Measurements from ENCODE around the gene KCNT2.

KCNT2 gene

DNA sequence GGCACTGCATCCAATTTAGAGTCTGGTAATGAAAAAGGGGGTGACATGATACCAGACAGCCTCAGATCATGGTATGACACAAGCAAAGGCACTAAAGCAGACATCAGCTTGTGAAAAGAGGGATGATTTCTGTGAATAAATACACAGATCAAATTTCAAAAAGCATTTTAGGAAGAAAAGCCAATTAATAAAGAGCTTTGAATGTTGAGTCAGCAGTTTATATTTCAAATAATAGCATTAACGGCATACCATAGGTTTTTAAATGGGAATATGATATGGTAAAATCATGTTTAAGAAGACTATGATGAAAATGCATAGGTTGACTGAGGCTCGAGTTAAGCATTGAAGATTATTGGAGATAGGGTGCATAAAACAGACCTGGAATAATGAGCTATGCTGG lies 13.5 kb downstream of the KCNT2 start:
- no peak overlapping the region for H3K9ac ChIP-seq (ENCODE audit: low read depth in 1 of 2, low read length in 2 of 2)
- no peak overlapping the region for H3K4me3 ChIP-seq (ENCODE audit: low read depth in 1 of 2, low read length in 2 of 2)
- no peaks in the 10 kb centered on the region for H3K36me3 ChIP-seq (ENCODE audit: control insufficient read depth in 1 of 2, insufficient read depth in 2 of 2, low read length in 2 of 2)
- no peak overlapping the region for H3K27ac ChIP-seq (ENCODE audit: low read depth, low read length)
- H3K4me1 ChIP-seq (ENCODE audit: control insufficient read depth in 1 of 2, insufficient read depth in 2 of 2, low read length in 2 of 2): no peaks in the 10 kb centered on the region
- H3K27me3 ChIP-seq (ENCODE audit: control insufficient read depth in 1 of 2, insufficient read depth in 2 of 2, low read length in 2 of 2): no peaks in the 10 kb centered on the region
- H3K9me3 ChIP-seq (ENCODE audit: control insufficient read depth in 1 of 2, low read length in 2 of 2): no peaks in the 10 kb centered on the region

DNA sequence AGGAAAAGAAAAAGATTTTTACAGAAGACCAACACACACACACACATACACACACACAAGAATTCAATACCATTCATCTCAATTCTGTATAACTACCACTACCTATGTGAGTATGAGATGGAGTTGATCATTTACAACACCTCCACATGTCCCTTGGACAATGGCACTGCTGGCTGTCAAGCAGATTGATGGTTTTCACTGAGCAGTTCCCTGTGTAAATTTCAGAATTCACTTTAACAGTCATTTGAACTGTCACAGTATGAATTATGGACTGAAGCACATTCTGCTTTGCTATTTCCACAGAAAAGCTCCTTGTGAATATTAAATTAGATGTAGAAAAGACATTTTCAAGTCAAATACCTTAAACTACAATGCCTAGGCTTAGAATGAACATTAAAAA lies 14.3 kb downstream of the KCNT2 start:
- H3K27ac ChIP-seq (ENCODE audit: low read depth, low read length): no peak overlapping the region
- H3K4me3 ChIP-seq (ENCODE audit: low read depth in 1 of 2, low read length in 2 of 2): no peak overlapping the region
- no peaks in the 10 kb centered on the region for H3K4me1 ChIP-seq (ENCODE audit: control insufficient read depth in 1 of 2, insufficient read depth in 2 of 2, low read length in 2 of 2)
- no peak overlapping the region for H3K9ac ChIP-seq (ENCODE audit: low read depth in 1 of 2, low read length in 2 of 2)
- H3K9me3 ChIP-seq (ENCODE audit: control insufficient read depth in 1 of 2, low read length in 2 of 2): no peaks in the 10 kb centered on the region
- H3K36me3 ChIP-seq (ENCODE audit: control insufficient read depth in 1 of 2, insufficient read depth in 2 of 2, low read length in 2 of 2): no peaks in the 10 kb centered on the region
- no peaks in the 10 kb centered on the region for H3K27me3 ChIP-seq (ENCODE audit: control insufficient read depth in 1 of 2, insufficient read depth in 2 of 2, low read length in 2 of 2)

DNA sequence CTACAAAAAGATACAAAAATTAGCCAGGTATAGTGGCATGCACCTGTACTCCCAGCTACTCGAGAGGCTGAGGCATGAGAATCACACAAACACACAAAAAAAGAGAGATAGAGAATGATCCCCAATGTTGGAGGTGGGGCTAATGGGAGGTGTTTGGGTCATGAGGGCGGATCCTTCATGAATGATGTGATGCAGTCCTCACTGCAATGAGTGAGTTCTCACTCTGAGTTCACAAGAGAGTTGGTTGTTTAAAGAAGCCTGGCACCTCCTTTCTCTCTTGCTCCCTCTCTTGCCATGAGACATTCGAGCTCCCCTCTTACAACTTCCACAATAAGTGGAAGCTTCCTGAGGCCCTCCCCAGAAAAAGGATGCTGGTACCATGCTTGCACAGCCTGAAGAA lies 17.3 kb downstream of the KCNT2 start:
- no peaks in the 10 kb centered on the region for H3K36me3 ChIP-seq (ENCODE audit: control insufficient read depth in 1 of 2, insufficient read depth in 2 of 2, low read length in 2 of 2)
- no peaks in the 10 kb centered on the region for H3K4me1 ChIP-seq (ENCODE audit: control insufficient read depth in 1 of 2, insufficient read depth in 2 of 2, low read length in 2 of 2)
- no peak overlapping the region for H3K4me3 ChIP-seq (ENCODE audit: low read depth in 1 of 2, low read length in 2 of 2)
- H3K9ac ChIP-seq (ENCODE audit: low read depth in 1 of 2, low read length in 2 of 2): no peak overlapping the region
- no peaks in the 10 kb centered on the region for H3K27me3 ChIP-seq (ENCODE audit: control insufficient read depth in 1 of 2, insufficient read depth in 2 of 2, low read length in 2 of 2)
- H3K27ac ChIP-seq (ENCODE audit: low read depth, low read length): no peak overlapping the region
- H3K9me3 ChIP-seq (ENCODE audit: control insufficient read depth in 1 of 2, low read length in 2 of 2): no peaks in the 10 kb centered on the region

DNA sequence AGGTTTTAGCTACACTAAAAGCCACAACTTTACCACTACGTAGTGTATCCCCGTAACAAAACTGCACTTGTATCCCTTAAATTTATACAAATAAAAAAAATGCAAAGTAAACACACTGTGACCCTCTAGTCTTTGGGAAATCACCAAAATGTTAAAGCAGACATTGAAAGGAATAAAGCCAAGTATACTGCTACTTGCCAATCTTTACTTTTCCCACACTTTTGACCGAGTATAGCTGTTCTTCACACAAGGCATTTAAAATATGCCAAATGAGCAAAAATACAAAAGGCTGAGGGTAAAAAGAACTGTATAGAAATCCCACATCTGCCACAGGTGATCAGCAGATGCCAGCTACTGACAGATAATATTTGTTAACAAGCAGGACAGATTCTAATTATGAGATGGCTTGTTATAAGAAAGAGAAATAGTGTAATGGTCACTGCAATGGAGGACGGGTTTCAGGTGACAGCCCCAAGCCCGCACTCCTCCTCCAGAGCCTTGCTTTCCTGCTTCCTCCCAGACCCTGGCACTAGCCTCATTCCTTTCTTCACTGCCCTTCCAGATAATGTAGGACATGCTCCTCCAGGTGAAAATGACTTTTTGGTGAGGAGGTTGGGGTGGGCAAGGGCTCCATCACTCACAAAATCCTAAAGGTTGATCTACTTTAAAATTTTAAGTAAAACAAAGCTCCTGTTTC lies 18.1 kb downstream of the KCNT2 start:
- Histone ChIP-seq H3K4me3 (ENCODE audit: low read depth in 1 of 2, low read length in 2 of 2) (no peak overlapping the region), H3K27me3 (ENCODE audit: control insufficient read depth in 1 of 2, insufficient read depth in 2 of 2, low read length in 2 of 2) (no peaks in the 10 kb centered on the region), H3K9ac (ENCODE audit: low read depth in 1 of 2, low read length in 2 of 2) (no peak overlapping the region), H3K27ac (ENCODE audit: low read depth, low read length) (no peak overlapping the region), H3K36me3 (ENCODE audit: control insufficient read depth in 1 of 2, insufficient read depth in 2 of 2, low read length in 2 of 2) (no peaks in the 10 kb centered on the region), H3K4me1 (ENCODE audit: control insufficient read depth in 1 of 2, insufficient read depth in 2 of 2, low read length in 2 of 2) (no peaks in the 10 kb centered on the region), H3K9me3 (ENCODE audit: control insufficient read depth in 1 of 2, low read length in 2 of 2) (no peaks in the 10 kb centered on the region)

DNA sequence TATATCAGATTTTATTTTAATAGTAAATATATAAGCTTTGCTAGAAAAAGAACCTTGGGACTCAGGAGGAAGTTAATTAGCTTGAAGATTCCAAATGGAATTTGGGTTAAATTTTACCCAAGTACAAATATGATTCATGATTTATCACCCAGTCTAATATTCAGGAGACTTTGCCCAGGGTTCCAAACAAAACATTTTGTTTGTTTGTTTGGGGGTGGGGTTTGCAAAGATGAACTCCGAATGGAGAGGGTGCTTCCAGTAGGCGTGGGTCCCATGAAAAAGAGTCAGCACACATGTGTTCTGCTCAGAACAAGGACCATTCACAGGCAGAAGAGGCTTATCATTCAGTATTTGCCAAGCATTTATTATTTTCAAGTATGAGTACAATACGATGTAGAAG lies 23.5 kb downstream of the KCNT2 start:
- Histone ChIP-seq H3K4me1 (ENCODE audit: control insufficient read depth in 1 of 2, insufficient read depth in 2 of 2, low read length in 2 of 2) (no peaks in the 10 kb centered on the region), H3K4me3 (ENCODE audit: low read depth in 1 of 2, low read length in 2 of 2) (no peak overlapping the region), H3K27me3 (ENCODE audit: control insufficient read depth in 1 of 2, insufficient read depth in 2 of 2, low read length in 2 of 2) (no peaks in the 10 kb centered on the region), H3K9me3 (ENCODE audit: control insufficient read depth in 1 of 2, low read length in 2 of 2) (no peaks in the 10 kb centered on the region), H3K36me3 (ENCODE audit: control insufficient read depth in 1 of 2, insufficient read depth in 2 of 2, low read length in 2 of 2) (no peaks in the 10 kb centered on the region), H3K9ac (ENCODE audit: low read depth in 1 of 2, low read length in 2 of 2) (no peak overlapping the region), H3K27ac (ENCODE audit: low read depth, low read length) (no peak overlapping the region)

DNA sequence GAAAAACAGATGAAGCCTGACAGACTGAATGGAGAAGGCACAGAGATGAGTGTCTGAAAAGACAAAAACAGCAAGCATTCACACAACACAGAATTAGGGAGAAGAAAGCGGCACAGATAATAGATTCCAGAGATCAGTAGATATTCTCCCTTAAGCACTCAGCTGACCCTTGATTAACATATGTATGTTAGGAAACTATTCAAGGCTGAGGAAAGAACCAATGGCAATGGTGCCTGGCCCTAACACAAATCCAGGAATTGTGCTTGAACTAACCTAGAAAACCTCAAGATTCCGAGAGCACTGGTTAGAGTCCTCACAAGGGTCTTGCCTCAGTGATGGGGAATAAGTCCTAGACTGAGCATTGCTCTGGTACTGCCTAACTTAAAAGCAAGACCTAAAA lies 30.9 kb downstream of the KCNT2 start:
- Histone ChIP-seq H3K9ac (ENCODE audit: low read depth in 1 of 2, low read length in 2 of 2) (no peak overlapping the region), H3K9me3 (ENCODE audit: control insufficient read depth in 1 of 2, low read length in 2 of 2) (no peaks in the 10 kb centered on the region), H3K27me3 (ENCODE audit: control insufficient read depth in 1 of 2, insufficient read depth in 2 of 2, low read length in 2 of 2) (no peaks in the 10 kb centered on the region), H3K36me3 (ENCODE audit: control insufficient read depth in 1 of 2, insufficient read depth in 2 of 2, low read length in 2 of 2) (no peaks in the 10 kb centered on the region), H3K27ac (ENCODE audit: low read depth, low read length) (no peak overlapping the region), H3K4me3 (ENCODE audit: low read depth in 1 of 2, low read length in 2 of 2) (no peak overlapping the region), H3K4me1 (ENCODE audit: control insufficient read depth in 1 of 2, insufficient read depth in 2 of 2, low read length in 2 of 2) (no peaks in the 10 kb centered on the region)

DNA sequence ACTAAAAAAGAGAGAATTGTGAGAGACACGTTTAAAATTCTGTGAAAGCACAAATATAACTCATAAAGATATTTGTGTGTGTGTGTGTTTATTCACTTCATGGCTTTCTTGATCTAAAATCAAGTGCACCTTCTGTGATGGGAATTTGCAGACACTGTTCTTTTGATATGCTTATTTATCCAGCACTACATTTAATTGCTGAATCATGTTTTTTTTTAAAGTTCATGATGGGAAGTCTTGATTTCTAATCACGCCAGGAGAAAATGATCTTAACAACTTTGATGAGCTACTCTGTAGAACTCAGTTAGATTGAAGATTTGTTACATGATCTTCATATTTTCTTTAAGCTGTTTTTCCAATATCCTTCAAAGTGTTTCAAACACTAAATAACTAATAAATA lies 35.0 kb downstream of the KCNT2 start:
- Histone ChIP-seq H3K4me3 (ENCODE audit: low read depth in 1 of 2, low read length in 2 of 2) (no peak overlapping the region), H3K27ac (ENCODE audit: low read depth, low read length) (no peak overlapping the region), H3K9me3 (ENCODE audit: control insufficient read depth in 1 of 2, low read length in 2 of 2) (no peaks in the 10 kb centered on the region), H3K36me3 (ENCODE audit: control insufficient read depth in 1 of 2, insufficient read depth in 2 of 2, low read length in 2 of 2) (no peaks in the 10 kb centered on the region), H3K27me3 (ENCODE audit: control insufficient read depth in 1 of 2, insufficient read depth in 2 of 2, low read length in 2 of 2) (no peaks in the 10 kb centered on the region), H3K9ac (ENCODE audit: low read depth in 1 of 2, low read length in 2 of 2) (no peak overlapping the region), H3K4me1 (ENCODE audit: control insufficient read depth in 1 of 2, insufficient read depth in 2 of 2, low read length in 2 of 2) (no peaks in the 10 kb centered on the region)

DNA sequence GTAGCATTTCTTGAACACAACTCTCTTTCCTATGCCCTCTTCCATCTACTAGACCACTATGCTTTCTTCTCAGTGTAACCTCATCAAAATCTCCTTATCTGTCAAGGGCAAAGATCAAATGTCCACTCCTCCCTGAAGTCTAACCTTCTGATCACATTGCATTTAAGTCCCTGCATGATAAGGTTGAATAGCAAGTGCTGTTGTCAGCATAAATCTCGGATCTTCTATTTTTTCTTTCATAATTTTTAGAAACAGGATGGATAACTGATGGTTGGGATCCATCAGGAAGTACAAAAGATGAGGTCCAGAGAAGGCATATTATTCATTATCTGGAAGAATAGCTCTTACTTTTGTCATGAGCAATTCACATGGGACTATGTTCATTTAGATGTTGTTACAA lies 41.0 kb downstream of the KCNT2 start:
- no peak overlapping the region for H3K27ac ChIP-seq (ENCODE audit: low read depth, low read length)
- no peaks in the 10 kb centered on the region for H3K36me3 ChIP-seq (ENCODE audit: control insufficient read depth in 1 of 2, insufficient read depth in 2 of 2, low read length in 2 of 2)
- H3K27me3 ChIP-seq (ENCODE audit: control insufficient read depth in 1 of 2, insufficient read depth in 2 of 2, low read length in 2 of 2): no peaks in the 10 kb centered on the region
- H3K9me3 ChIP-seq (ENCODE audit: control insufficient read depth in 1 of 2, low read length in 2 of 2): peaks cover 0 to 12% of the 10 kb centered on the region in 2 donors
- no peaks in the 10 kb centered on the region for H3K4me1 ChIP-seq (ENCODE audit: control insufficient read depth in 1 of 2, insufficient read depth in 2 of 2, low read length in 2 of 2)
- no peak overlapping the region for H3K4me3 ChIP-seq (ENCODE audit: low read depth in 1 of 2, low read length in 2 of 2)
- no peak overlapping the region for H3K9ac ChIP-seq (ENCODE audit: low read depth in 1 of 2, low read length in 2 of 2)

DNA sequence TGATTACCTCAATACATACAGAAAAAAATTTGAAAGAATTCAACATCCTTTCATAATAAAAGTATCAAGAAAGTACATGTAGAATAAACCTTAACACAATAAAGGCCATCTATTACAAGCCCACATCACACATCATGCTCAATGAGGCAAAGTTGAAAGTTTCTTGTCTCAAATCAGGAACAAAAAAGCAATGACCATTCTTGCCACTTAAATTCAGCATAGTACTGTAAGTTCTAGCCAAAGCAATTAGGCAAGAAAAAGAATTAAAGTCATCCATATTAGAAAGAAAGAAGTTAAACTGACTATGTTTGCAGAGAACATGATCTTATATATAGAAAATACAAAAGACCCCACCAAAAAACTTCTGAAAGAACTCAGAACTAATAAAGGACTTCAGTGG lies 44.5 kb downstream of the KCNT2 start:
- Histone ChIP-seq H3K9me3 (ENCODE audit: control insufficient read depth in 1 of 2, low read length in 2 of 2) (peaks cover 0 to 12% of the 10 kb centered on the region in 2 donors), H3K27me3 (ENCODE audit: control insufficient read depth in 1 of 2, insufficient read depth in 2 of 2, low read length in 2 of 2) (no peaks in the 10 kb centered on the region), H3K27ac (ENCODE audit: low read depth, low read length) (no peak overlapping the region), H3K36me3 (ENCODE audit: control insufficient read depth in 1 of 2, insufficient read depth in 2 of 2, low read length in 2 of 2) (no peaks in the 10 kb centered on the region), H3K9ac (ENCODE audit: low read depth in 1 of 2, low read length in 2 of 2) (no peak overlapping the region), H3K4me1 (ENCODE audit: control insufficient read depth in 1 of 2, insufficient read depth in 2 of 2, low read length in 2 of 2) (no peaks in the 10 kb centered on the region), H3K4me3 (ENCODE audit: low read depth in 1 of 2, low read length in 2 of 2) (no peak overlapping the region)

DNA sequence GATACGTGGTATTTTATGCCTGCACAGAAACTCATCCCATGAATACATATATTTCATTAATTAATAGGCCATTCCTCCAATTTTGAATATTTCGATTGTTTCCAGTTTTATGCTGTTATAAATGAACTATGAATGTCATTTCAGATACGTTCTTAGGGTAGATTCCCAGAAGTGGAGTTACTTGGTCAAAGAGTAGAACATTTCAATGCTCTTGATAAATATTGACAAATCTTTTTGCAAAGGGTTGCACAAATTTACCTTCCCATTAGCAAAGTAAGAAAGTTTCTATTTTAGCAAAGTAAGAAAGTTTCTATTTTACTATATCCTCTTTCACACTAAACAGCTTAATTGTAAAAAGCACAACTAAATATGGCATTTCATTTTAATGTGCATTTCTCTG lies 48.9 kb downstream of the KCNT2 start:
- H3K4me1 ChIP-seq (ENCODE audit: control insufficient read depth in 1 of 2, insufficient read depth in 2 of 2, low read length in 2 of 2): no peaks in the 10 kb centered on the region
- H3K36me3 ChIP-seq (ENCODE audit: control insufficient read depth in 1 of 2, insufficient read depth in 2 of 2, low read length in 2 of 2): no peaks in the 10 kb centered on the region
- peaks cover 0 to 8% of the 10 kb centered on the region in 2 donors for H3K9me3 ChIP-seq (ENCODE audit: control insufficient read depth in 1 of 2, low read length in 2 of 2)
- no peak overlapping the region for H3K9ac ChIP-seq (ENCODE audit: low read depth in 1 of 2, low read length in 2 of 2)
- H3K27ac ChIP-seq (ENCODE audit: low read depth, low read length): no peak overlapping the region
- no peak overlapping the region for H3K4me3 ChIP-seq (ENCODE audit: low read depth in 1 of 2, low read length in 2 of 2)
- H3K27me3 ChIP-seq (ENCODE audit: control insufficient read depth in 1 of 2, insufficient read depth in 2 of 2, low read length in 2 of 2): no peaks in the 10 kb centered on the region

DNA sequence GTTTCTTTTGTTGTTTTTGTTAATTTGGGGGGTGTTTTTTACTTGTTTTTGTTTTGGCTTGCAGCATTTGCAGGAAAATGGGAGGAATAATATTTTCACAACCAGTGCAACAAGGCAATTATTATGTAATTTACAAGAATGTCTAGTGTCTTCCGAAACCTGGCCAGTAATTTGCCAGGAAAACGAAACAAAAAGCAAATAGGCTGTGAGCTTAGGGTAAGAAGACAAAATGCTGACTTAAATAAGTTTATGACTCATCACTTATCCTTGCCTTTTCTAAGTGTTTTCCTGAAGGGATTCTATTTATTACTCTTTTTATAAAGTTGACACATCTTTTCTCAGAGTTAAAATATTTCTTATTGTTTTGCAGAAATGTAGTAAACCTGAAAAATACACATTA lies 49.8 kb downstream of the KCNT2 start:
- no peaks in the 10 kb centered on the region for H3K36me3 ChIP-seq (ENCODE audit: control insufficient read depth in 1 of 2, insufficient read depth in 2 of 2, low read length in 2 of 2)
- no peak overlapping the region for H3K9ac ChIP-seq (ENCODE audit: low read depth in 1 of 2, low read length in 2 of 2)
- H3K27ac ChIP-seq (ENCODE audit: low read depth, low read length): no peak overlapping the region
- no peaks in the 10 kb centered on the region for H3K4me1 ChIP-seq (ENCODE audit: control insufficient read depth in 1 of 2, insufficient read depth in 2 of 2, low read length in 2 of 2)
- H3K4me3 ChIP-seq (ENCODE audit: low read depth in 1 of 2, low read length in 2 of 2): no peak overlapping the region
- no peaks in the 10 kb centered on the region for H3K27me3 ChIP-seq (ENCODE audit: control insufficient read depth in 1 of 2, insufficient read depth in 2 of 2, low read length in 2 of 2)
- no peaks in the 10 kb centered on the region for H3K9me3 ChIP-seq (ENCODE audit: control insufficient read depth in 1 of 2, low read length in 2 of 2)
